A673 (cell line): ENCODE results near the gene TCERG1L. TPM values are rescaled to one million over a fixed set of nuclear protein-coding genes. Genes with fewer than 3 reads are reported as not detected.

ENCODE experiments used
- BruUV-seq: library from RNA; stranded (reverse); fragments of 400-500 nt; replicated peaks from 2 replicates; lab custom pipeline; 2021; lab: Mats Ljungman, UMichigan
- CTCF ChIA-PET: fragments of 300-600 bp; sonication (Branson Sonifier 250); formaldehyde crosslinking; loops from one replicate; lab custom pipeline; 2022; ENCODE audit warnings: antibody characterized with exemption; lab: Charles Lee
- POLR2A ChIA-PET: fragments of 300-600 bp; sonication (Branson Sonifier 250); formaldehyde crosslinking; loops from one replicate; lab custom pipeline; 2022; ENCODE audit warnings: antibody characterized with exemption; ENCODE audit not compliant: low non-redundant PET; lab: Charles Lee
- DNase-seq: peaks from one replicate; pipeline ENCODE4 v3.0.0-alpha.2; 2015; ENCODE audit warnings: low spot score
- H3K27ac ChIP-seq: fragments of 200-600 bp; sonication (generic); 2 replicates; pipeline ENCODE4 v1.5.1; 2016; ENCODE audit warnings: mixed run types, low read depth, mild to moderate bottlenecking, mixed read lengths, antibody characterized with exemption, low read length; ENCODE audit not compliant: poor library complexity, severe bottlenecking
- H3K27me3 ChIP-seq: fragments of 200-600 bp; sonication (generic); replicated peaks from 2 replicates; pipeline ENCODE4 v1.6.1; 2017; ENCODE audit warnings: mixed run types, low read depth, mild to moderate bottlenecking, mixed read lengths, antibody characterized with exemption, low read length; ENCODE audit not compliant: insufficient read depth, poor library complexity
- H3K36me3 ChIP-seq: fragments of 200-600 bp; sonication (generic); 2 replicates; pipeline ENCODE4 v1.6.1; 2016; ENCODE audit warnings: mixed run types, mild to moderate bottlenecking, mixed read lengths, antibody characterized with exemption, low read length; ENCODE audit not compliant: insufficient read depth, poor library complexity, severe bottlenecking
- H3K4me1 ChIP-seq: fragments of 200-600 bp; sonication (generic); 2 replicates; pipeline ENCODE4 v1.6.1; 2017; ENCODE audit warnings: mixed run types, mild to moderate bottlenecking, mixed read lengths, antibody characterized with exemption, low read length; ENCODE audit not compliant: insufficient read depth, poor library complexity, severe bottlenecking
- H3K4me3 ChIP-seq: fragments of 200-600 bp; sonication (generic); 2 replicates; pipeline ENCODE4 v1.5.1; 2016; ENCODE audit warnings: low read depth, mixed run types, mild to moderate bottlenecking, mixed read lengths, low read length; ENCODE audit not compliant: poor library complexity, severe bottlenecking
- H3K9me3 ChIP-seq: fragments of 200-600 bp; sonication (generic); 2 replicates; pipeline ENCODE4 v1.6.1; 2016; ENCODE audit warnings: mixed run types, low read depth, mild to moderate bottlenecking, mixed read lengths, antibody characterized with exemption, low read length; ENCODE audit not compliant: poor library complexity, severe bottlenecking
- CTCF ChIP-seq: fragments of 300-800, 200-600 bp; sonication (generic); conservative IDR thresholded peaks from 2 replicates; pipeline ENCODE4 v1.5.1; 2017; ENCODE audit warnings: low read depth, mild to moderate bottlenecking, antibody characterized with exemption, low read length, moderate library complexity, mixed read lengths
- EZH2 ChIP-seq: fragments of 200-600 bp; sonication (generic); IDR thresholded peaks from 2 replicates; pipeline ENCODE4 v1.6.1; 2017; ENCODE audit warnings: borderline replicate concordance, low read depth, mild to moderate bottlenecking, mixed read lengths, antibody characterized with exemption, low read length; ENCODE audit not compliant: poor library complexity, severe bottlenecking
- intact Hi-C: fragments of 100-400 bp; cut with micrococcal nuclease; formaldehyde crosslinking; loops from one replicate; pipeline ENCODE4 v1.10.0; 2022; ENCODE audit not compliant: unreplicated experiment
- total RNA-seq: library from RNA; stranded (reverse); gene quantifications from 2 replicates; pipeline ENCODE4 v1.2.3, GENCODE V29; 2021

TCERG1L gene
- total RNA-seq, 1 experiment from 2014 or later, result 16.3 TPM

GRCh38 chr10:131239926-131240325, 71.6 kb downstream of the TCERG1L start:
- Histone ChIP-seq H3K36me3 (no peaks in the 10 kb centered on the region), H3K9me3 (no peaks in the 10 kb centered on the region), H3K4me3 (no peak overlapping the region), H3K27ac (no peak overlapping the region), H3K4me1 (no peaks in the 10 kb centered on the region), H3K27me3 (no peaks in the 10 kb centered on the region)
- no peak for TF ChIP-seq CTCF
- no peak for TF ChIP-seq EZH2
- ChIA-PET CTCF (no interaction called here), POLR2A (no interaction called here)
- BruUV-seq, result no TSS peak
- intact Hi-C loops, result loop anchor here (5.0 kb wide), 1 partner anchor 168 kb away; no protein-coding TSS in a partner anchor
- DNase-seq, result no peak

- Histone ChIP-seq H3K36me3 (no peaks in the 10 kb centered on the region), H3K4me1 (no peaks in the 10 kb centered on the region), H3K9me3 (no peaks in the 10 kb centered on the region), H3K4me3 (no peak overlapping the region), H3K27me3 (no peaks in the 10 kb centered on the region), H3K27ac (no peak overlapping the region)
- intact Hi-C loops, result loop anchor here (5.0 kb wide), 1 partner anchor 167 kb away; no protein-coding TSS in a partner anchor
- no TSS peak for BruUV-seq
- CTCF ChIA-PET, result no interaction called here
- DNase-seq, result no peak
- POLR2A ChIA-PET, result no interaction called here
- no peak for TF ChIP-seq CTCF
- no peak for TF ChIP-seq EZH2
These were observed 72.1 kb downstream of the TCERG1L start for GRCh38 chr10:131239450-131239849.

GRCh38 chr10:131238669-131239280, 72.7 kb downstream of the TCERG1L start:
- DNase-seq, result no peak
- BruUV-seq, result no TSS peak
- TF ChIP-seq CTCF (no peak), EZH2 (no peak)
- CTCF ChIA-PET, result no interaction called here
- H3K36me3 ChIP-seq, result no peaks in the 10 kb centered on the region
- no peaks in the 10 kb centered on the region for H3K9me3 ChIP-seq
- intact Hi-C loops, result loop anchor here (5.0 kb wide), 1 partner anchor 166 kb away; no protein-coding TSS in a partner anchor
- H3K27me3 ChIP-seq, result no peaks in the 10 kb centered on the region
- H3K4me3 ChIP-seq, result no peak overlapping the region
- POLR2A ChIA-PET, result no interaction called here
- H3K27ac ChIP-seq, result no peak overlapping the region
- no peaks in the 10 kb centered on the region for H3K4me1 ChIP-seq
